H9 (cell line): ENCODE results near the gene NKG7. TPM values are rescaled to one million over a fixed set of nuclear protein-coding genes. Genes with fewer than 3 reads are reported as not detected.

Experiments used
- DNase-seq: peaks from one replicate; pipeline ENCODE4 v3.0.0-alpha.2; 2017
- H2AFZ ChIP-seq: one replicate; pipeline ENCODE4 v1.6.1; 2013; ENCODE audit warnings: mild to moderate bottlenecking, low read length, control low read depth, moderate library complexity
- H2AK5ac ChIP-seq: 2 replicates; pipeline ENCODE4 v1.6.1; 2013; ENCODE audit warnings: low read length, control low read depth, mixed read lengths; ENCODE audit not compliant: insufficient read length
- H2BK120ac ChIP-seq: one replicate; pipeline ENCODE4 v1.6.1; 2013; ENCODE audit warnings: low read depth, mild to moderate bottlenecking, low read length, control low read depth, inconsistent platforms; ENCODE audit not compliant: poor library complexity, severe bottlenecking
- H2BK12ac ChIP-seq: 2 replicates; pipeline ENCODE4 v1.6.1; 2013; ENCODE audit warnings: low read length, control low read depth, mixed read lengths, low read depth; ENCODE audit not compliant: insufficient read length
- H2BK15ac ChIP-seq: 2 replicates; pipeline ENCODE4 v1.6.1; 2013; ENCODE audit warnings: low read depth, low read length, control low read depth
- H2BK20ac ChIP-seq: one replicate; pipeline ENCODE4 v1.6.1; 2013; ENCODE audit warnings: low read depth, mild to moderate bottlenecking, low read length, control low read depth, inconsistent platforms; ENCODE audit not compliant: poor library complexity, severe bottlenecking
- H2BK5ac ChIP-seq: 2 replicates; pipeline ENCODE4 v1.6.1; 2013; ENCODE audit warnings: low read length, control low read depth, mixed read lengths; ENCODE audit not compliant: insufficient read length
- H3K14ac ChIP-seq: 2 replicates; pipeline ENCODE4 v1.6.1; 2013; ENCODE audit warnings: low read length, control low read depth; ENCODE audit not compliant: insufficient read depth
- H3K18ac ChIP-seq: 2 replicates; pipeline ENCODE4 v1.6.1; 2013; ENCODE audit warnings: low read depth, mild to moderate bottlenecking, mixed read lengths, low read length, control low read depth; ENCODE audit not compliant: insufficient read length
- H3K23ac ChIP-seq: 2 replicates; pipeline ENCODE4 v1.6.1; 2013; ENCODE audit warnings: low read length, control low read depth, mixed read lengths, low read depth; ENCODE audit not compliant: insufficient read length
- H3K23me2 ChIP-seq: 2 replicates; pipeline ENCODE4 v1.6.1; 2013; ENCODE audit warnings: low read depth, mild to moderate bottlenecking, mixed read lengths, low read length, control low read depth; ENCODE audit not compliant: insufficient read length, poor library complexity, severe bottlenecking
- H3K27ac ChIP-seq: 2 replicates; pipeline ENCODE4 v1.5.1; 2013; ENCODE audit warnings: low read length, control low read depth, mixed read lengths, low read depth; ENCODE audit not compliant: insufficient read length
- H3K27me3 ChIP-seq: 2 replicates; pipeline ENCODE4 v1.6.1; 2013; ENCODE audit warnings: low read length, control low read depth, inconsistent platforms; ENCODE audit not compliant: insufficient read depth
- H3K4ac ChIP-seq: 2 replicates; pipeline ENCODE4 v1.6.1; 2013; ENCODE audit warnings: low read depth, mild to moderate bottlenecking, control low read depth, inconsistent platforms, low read length, moderate library complexity
- H3K4me1 ChIP-seq: 2 replicates; pipeline ENCODE4 v1.6.1; 2013; ENCODE audit warnings: low read length, control low read depth, inconsistent platforms; ENCODE audit not compliant: insufficient read depth
- H3K4me2 ChIP-seq: 2 replicates; pipeline ENCODE4 v1.6.1; 2013; ENCODE audit warnings: low read length, control low read depth, mixed read lengths; ENCODE audit not compliant: insufficient read length, insufficient read depth
- H3K56ac ChIP-seq: 2 replicates; pipeline ENCODE4 v1.6.1; 2013; ENCODE audit warnings: low read depth, mild to moderate bottlenecking, mixed read lengths, low read length, control low read depth; ENCODE audit not compliant: insufficient read length
- H3K79me1 ChIP-seq: 2 replicates; pipeline ENCODE4 v1.6.1; 2013; ENCODE audit warnings: low read depth, mild to moderate bottlenecking, moderate library complexity, low read length, control low read depth, inconsistent platforms; ENCODE audit not compliant: insufficient read depth, poor library complexity, severe bottlenecking
- H3K79me2 ChIP-seq: 2 replicates; pipeline ENCODE4 v1.6.1; 2013; ENCODE audit warnings: low read length, control low read depth, inconsistent platforms; ENCODE audit not compliant: insufficient read depth
- H3K9ac ChIP-seq: 2 replicates; pipeline ENCODE4 v1.6.1; 2013; ENCODE audit warnings: low read length, control low read depth, mixed read lengths; ENCODE audit not compliant: insufficient read length; ENCODE audit errors: extremely low read depth
- H3K9me3 ChIP-seq: one replicate; pipeline ENCODE4 v1.6.1; 2013; ENCODE audit warnings: low read depth, low read length, inconsistent platforms; ENCODE audit not compliant: control insufficient read depth
- H3T11ph ChIP-seq: one replicate; pipeline ENCODE4 v1.6.1; 2013; ENCODE audit warnings: mild to moderate bottlenecking, low read length, control low read depth, inconsistent platforms
- H4K20me1 ChIP-seq: one replicate; pipeline ENCODE4 v1.6.1; 2013; ENCODE audit not compliant: control insufficient read depth, insufficient read length, insufficient read depth
- H4K5ac ChIP-seq: 2 replicates; pipeline ENCODE4 v1.6.1; 2013; ENCODE audit warnings: low read depth, mild to moderate bottlenecking, mixed read lengths, low read length, control low read depth; ENCODE audit not compliant: insufficient read length
- H4K8ac ChIP-seq: replicated peaks from 2 replicates; pipeline ENCODE4 v1.6.1; 2013; ENCODE audit warnings: low read length, control low read depth, mixed read lengths, low read depth; ENCODE audit not compliant: insufficient read length
- H4K91ac ChIP-seq: 2 replicates; pipeline ENCODE4 v1.6.1; 2013; ENCODE audit warnings: low read depth, mild to moderate bottlenecking, moderate library complexity, mixed read lengths, low read length, control low read depth; ENCODE audit not compliant: insufficient read length
- H3K27ac Mint-ChIP-seq, 3 experiments: 2 replicates in 2 of 3; 3 replicates in 1 of 3; pipeline ENCODE4 v1.8.0; 2020 to 2021; ENCODE audit warnings: mixed read lengths in 3 of 3, mild to moderate bottlenecking in 1 of 3, moderate library complexity in 1 of 3
- H3K27me3 Mint-ChIP-seq: 2 replicates; pipeline ENCODE4 v1.8.0; 2021; ENCODE audit warnings: low read depth, mild to moderate bottlenecking, moderate library complexity, mixed read lengths
- H3K36me3 Mint-ChIP-seq, 3 experiments: 2 replicates in 2 of 3; 3 replicates in 1 of 3; pipeline ENCODE4 v1.8.0; 2020 to 2021; ENCODE audit warnings: low read depth in 3 of 3, mixed read lengths in 3 of 3; ENCODE audit not compliant: insufficient read depth in 1 of 3
- H3K4me1 Mint-ChIP-seq, 2 experiments: 2 replicates each; pipeline ENCODE4 v1.8.0; 2020; ENCODE audit warnings: mixed read lengths in 2 of 2
- H3K4me3 Mint-ChIP-seq, 2 experiments: 2 replicates in 1 of 2; 3 replicates in 1 of 2; pipeline ENCODE4 v1.8.0; 2020 to 2021; ENCODE audit warnings: mild to moderate bottlenecking in 2 of 2, mixed read lengths in 2 of 2, moderate library complexity in 1 of 2
- H3K9me3 Mint-ChIP-seq, 2 experiments: 2 replicates in 1 of 2; 3 replicates in 1 of 2; pipeline ENCODE4 v1.8.0; 2020; ENCODE audit warnings: mild to moderate bottlenecking in 2 of 2, mixed read lengths in 2 of 2, moderate library complexity in 1 of 2
- CTCF ChIP-seq: fragments of 200-600 bp; sonication (generic); conservative IDR thresholded peaks from 3 replicates; pipeline ENCODE4 v1.8.0; 2021; ENCODE audit warnings: antibody characterized with exemption, mild to moderate bottlenecking
- WGBS: extraction: QIAGEN DNeasy Blood & Tissue Kit; methylation state at CpG from one replicate; pipeline ENCODE4 v1.1.7; 2013; ENCODE audit warnings: missing lambda C conversion rate, low lambda C conversion rate, mixed read lengths; ENCODE audit not compliant: insufficient read length; ENCODE audit errors: extremely low coverage; 5-methylcytosine and 5-hydroxymethylcytosine counted together
- total RNA-seq: library from RNA; stranded (reverse); gene quantifications from 2 replicates; pipeline ENCODE4 v1.2.1, GENCODE V29; 2021

NKG7 gene
- total RNA-seq, 1 experiment from 2014 or later = not detected

- H3T11ph ChIP-seq = no peak overlapping the region
- no peak overlapping the region for H3K27ac ChIP-seq
- no peaks in the 10 kb centered on the region for H3K79me1 ChIP-seq
- H3K9me3 Mint-ChIP-seq = no peaks in the 10 kb centered on the region
- no peak overlapping the region for H3K18ac ChIP-seq
- H2BK5ac ChIP-seq = no peak overlapping the region
- H4K8ac ChIP-seq = no peak overlapping the region
- no peaks in the 10 kb centered on the region for H3K4me1 ChIP-seq
- no peaks in the 10 kb centered on the region for H3K27me3 Mint-ChIP-seq
- H3K23me2 ChIP-seq = no peaks in the 10 kb centered on the region
- no CpG with 5 or more reads among the region's 8 CpGs for WGBS
- H3K27me3 ChIP-seq = no peaks in the 10 kb centered on the region
- no peak overlapping the region for H2BK15ac ChIP-seq
- no peak overlapping the region for H4K5ac ChIP-seq
- H3K4me1 Mint-ChIP-seq = peaks cover 13 to 21% of the 10 kb centered on the region in 2 experiments
- H3K23ac ChIP-seq = no peak overlapping the region
- no peak overlapping the region for H4K91ac ChIP-seq
- no peak overlapping the region for H3K56ac ChIP-seq
- peak overlapping the region in 1 of 3 experiments; percentile 82; a peak in 1 of 7 replicates for H3K27ac Mint-ChIP-seq
- no peaks in the 10 kb centered on the region for H4K20me1 ChIP-seq
- H3K9me3 ChIP-seq = no peaks in the 10 kb centered on the region
- H3K4me3 Mint-ChIP-seq = no peak overlapping the region
- H3K4ac ChIP-seq = no peak overlapping the region
- H2AK5ac ChIP-seq = no peak overlapping the region
- H3K14ac ChIP-seq = no peak overlapping the region
- no peaks in the 10 kb centered on the region for H3K79me2 ChIP-seq
- peaks cover 4 to 22% (median 7%) of the 10 kb centered on the region in 3 experiments; a peak in 6 of 7 replicates for H3K36me3 Mint-ChIP-seq
- H2BK20ac ChIP-seq = no peak overlapping the region
- peak; percentile 73 for DNase-seq
- H3K9ac ChIP-seq = no peak overlapping the region
- H2AFZ ChIP-seq = no peak overlapping the region
- no peak overlapping the region for H2BK12ac ChIP-seq
- H3K4me2 ChIP-seq = peak overlapping the region; percentile 20
- TF ChIP-seq CTCF = no peak
- H2BK120ac ChIP-seq = no peak overlapping the region
Measured at GRCh38 chr19:51354742-51355148, 17.7 kb downstream of the NKG7 start.
